HG02642 (cell line): ENCODE results near the gene PJA1.

ENCODE experiments used
- ATAC-seq: cut with Tn5 transposase; IDR thresholded peaks from one replicate; pipeline ENCODE4 v1.9.1; 2021; ENCODE audit warnings: mild to moderate bottlenecking; ENCODE audit not compliant: unreplicated experiment, poor library complexity

PJA1 gene

DNA sequence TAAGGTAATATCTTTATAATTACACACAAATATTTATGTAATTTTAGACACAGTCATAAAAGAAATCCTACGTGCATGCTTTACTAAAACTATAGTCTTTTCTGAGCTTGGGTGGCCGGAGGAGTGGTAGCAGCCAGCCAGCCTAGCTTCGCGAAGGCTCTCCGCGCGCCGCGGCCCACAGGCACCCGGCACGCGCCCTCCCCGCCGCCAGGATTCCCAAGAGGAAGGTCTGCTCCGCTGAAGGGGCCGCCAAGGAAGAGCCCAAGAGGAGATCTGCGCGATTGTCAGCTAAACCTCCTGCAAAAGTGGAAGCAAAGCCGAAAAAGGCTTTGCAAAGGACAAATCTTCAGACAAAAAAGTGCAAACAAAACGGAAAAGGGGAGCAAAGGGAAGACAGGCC lies 8.7 kb upstream of the PJA1 start:
- ATAC-seq, result no peak

DNA sequence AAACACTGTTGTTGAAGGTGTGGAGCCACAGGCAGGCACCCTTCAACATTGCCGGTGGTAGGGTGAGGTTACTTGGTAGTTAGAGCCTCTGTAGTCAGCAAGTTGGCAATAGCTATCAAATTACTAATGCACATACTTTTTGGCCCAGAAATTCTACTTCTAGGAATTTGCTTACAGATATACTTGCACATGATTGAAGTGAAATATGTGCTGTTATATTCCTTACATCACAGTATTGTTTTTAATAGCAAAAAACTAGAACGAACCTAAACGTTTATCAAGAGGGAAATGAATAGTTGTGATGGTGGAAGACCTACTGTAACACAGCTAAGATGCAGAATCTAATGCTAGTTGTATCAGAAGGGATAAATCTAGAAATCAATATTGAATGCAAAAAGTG lies 7.7 kb upstream of the PJA1 start:
- no peak for ATAC-seq

DNA sequence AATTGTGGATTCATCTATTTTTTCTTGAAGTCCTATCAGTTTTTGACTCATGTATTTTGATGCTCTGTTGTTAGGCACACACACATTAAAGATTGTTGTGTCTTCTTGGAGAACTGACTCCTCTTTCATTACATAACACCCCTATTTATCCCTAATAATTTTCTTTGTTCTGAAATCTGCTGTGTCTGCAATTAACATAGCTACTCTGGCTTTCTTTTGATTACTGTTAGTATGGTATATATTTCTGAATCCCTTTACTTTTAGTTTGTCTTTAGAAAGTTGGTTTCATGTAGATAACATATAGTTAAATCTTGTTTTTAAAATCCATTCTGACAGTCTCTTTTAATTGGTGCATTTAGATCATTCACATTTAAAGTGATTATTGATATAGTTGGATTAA lies 5.1 kb upstream of the PJA1 start:
- ATAC-seq, result no peak

DNA sequence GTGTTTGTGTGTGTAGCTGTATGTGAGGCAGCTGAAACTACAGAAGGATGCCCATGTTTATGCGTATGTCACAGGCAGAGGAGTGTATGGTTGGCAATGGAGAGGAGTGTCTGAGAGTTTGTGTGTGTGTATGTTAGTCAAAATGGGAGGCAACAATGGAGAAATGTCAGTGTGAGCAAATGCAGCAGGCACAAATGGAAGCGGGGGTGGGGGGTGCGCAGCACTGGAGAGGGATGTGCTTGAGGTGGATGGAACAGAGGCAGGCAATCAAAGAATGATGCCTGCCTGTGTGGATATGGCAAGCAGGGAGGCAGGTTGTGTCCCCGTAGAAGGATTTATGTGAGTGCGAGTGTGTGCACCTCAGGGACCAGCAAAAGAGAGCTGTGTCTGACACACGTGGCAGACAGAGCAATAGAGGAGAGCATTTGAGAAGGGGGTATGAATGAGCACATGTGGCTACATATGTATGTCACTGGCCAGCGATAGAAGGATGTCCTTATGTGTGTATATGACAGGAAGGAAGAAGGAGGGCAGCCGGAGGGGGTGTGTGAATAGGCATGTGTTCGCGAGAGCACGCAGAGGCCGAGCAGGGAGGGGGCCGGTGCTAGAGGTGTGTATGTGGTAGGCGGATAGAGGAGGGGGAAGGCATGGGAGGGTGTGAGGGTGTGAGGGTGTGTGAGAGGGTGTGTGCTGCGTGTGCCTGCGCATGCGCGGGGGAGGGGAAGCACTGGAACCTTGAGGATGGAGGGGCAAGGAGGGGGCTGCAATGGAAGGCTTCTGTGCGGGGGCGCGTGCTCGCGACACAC lies 1.1 kb downstream of the PJA1 start:
- ATAC-seq, result peak; percentile 61

DNA sequence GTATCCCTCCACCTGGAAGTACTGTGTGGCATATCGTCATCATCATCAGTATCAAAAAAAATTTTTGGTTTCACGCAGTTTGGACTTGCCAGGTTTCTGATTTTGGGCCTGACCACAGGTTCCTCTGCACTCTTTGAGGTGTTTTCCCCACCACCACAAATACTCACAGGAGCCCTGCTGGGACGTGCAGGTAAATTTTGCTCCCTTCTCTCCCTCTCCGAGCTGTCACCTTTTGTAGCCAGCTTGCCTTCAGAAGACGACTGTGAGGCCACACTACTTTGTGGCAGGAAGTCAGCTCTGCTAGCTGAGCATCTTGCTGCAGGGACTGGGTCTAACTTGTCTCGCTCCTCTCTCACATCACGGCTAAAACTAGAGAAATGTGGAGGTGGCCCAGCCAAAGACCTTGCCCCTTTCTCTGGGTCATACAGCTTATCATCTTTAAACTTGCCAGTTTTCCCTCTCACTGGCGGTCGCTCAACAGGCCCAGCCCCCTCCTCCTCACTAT lies 2.8 kb downstream of the PJA1 start:
- ATAC-seq, result no peak

DNA sequence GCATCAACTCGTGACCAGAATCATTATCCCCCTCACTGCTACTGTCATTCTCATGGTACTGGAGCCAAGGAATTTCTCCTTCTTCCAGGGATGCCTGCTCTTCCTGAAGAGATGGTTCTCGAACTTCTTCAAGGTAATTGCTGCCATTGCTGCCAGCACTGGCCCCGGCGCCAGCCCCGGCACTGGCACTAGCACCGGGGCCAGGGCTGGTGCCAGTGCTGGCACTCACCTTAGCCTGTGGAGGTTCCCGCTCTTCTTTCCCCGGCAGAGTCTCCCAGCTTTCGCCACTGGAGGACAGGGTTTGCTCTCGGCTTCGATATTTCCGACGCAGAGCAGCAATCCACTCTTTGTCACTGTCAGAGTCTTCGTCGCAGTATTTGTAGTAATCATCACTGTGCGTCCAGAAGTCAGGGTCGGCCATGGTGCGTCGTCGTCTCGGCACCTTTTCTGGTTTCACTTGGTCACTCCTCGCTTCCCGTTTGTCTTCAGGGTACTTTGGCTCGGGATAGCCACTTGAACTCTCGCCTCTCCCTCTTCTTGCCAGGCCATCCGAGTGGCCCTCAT lies 3.4 kb downstream of the PJA1 start:
- ATAC-seq, result no peak

DNA sequence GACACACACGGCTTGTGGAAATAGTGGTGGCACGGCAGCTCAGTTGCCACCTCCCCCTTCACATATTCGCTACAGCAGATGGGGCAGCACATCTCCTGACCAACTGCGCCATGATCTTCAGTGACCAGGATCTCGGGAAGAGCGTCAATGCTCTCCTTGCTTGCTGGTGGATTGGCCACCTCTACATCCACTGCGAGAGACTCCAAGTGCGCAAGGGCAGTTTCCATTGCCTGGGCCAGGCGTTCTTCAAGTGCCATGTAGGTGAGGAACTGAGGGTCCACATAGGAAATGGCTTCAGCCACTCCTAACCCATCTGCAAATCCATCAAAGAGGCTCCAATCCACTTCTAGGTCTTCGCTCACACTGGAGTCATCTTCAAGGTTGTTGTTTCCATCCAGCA lies 3.9 kb downstream of the PJA1 start:
- ATAC-seq, result no peak

DNA sequence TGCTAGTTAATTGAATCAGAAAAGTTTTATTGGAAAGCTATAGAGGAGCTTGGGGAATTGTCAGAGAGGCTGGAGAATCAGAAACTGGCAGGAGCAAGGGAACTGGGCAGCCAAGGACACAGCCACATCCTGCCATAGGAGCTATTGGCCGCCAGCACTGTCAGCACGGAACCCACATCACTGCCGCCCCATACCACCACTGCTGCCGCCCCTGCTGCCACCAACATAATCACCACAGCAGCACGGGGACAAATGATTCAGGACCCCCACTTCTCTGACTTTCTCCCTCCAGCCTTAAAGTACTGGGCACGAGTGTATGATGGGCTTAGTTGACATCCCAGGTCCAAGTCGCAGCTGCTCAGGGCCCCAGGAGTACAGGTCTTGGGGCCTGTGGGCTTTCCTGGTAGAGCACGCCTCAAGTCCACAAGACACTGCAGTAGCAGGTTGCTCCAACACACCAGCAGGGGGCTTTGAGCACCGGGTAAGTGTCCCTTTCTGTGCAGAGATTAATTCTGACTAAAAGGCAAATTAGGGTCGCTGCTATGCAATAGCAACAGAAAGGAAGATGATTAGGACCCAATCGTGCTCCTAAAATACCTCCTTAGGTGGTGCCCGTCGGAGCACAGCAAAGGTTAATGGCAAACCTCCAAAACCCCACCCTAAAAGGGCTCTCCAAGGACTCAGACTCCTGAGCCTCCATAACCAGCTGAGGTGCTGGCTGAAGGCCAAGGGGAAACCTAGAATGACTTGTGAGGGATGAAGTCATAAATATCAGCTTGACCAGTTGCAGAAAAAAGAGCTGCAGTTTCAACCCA lies 6.9 kb downstream of the PJA1 start:
- ATAC-seq, result peak; percentile 96

DNA sequence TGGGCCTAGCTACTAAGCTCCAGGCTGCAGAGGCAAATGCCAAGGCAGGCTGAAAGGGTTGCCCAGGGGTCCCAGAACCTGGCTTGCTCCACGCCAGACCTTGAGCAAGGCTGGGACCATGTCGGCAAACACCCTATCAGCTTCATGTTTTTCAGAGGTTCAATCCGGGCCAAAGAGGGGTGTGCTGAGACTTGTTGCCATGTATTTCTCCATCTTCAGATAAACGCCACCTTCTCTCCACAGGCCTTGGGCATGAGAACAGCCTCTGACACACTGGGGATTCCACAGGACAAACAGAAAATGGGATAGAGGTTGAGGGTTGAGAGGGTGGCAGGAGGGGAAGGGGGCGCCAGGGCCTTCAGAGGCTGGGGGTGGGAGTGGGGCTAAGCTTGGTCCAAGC lies 8.6 kb downstream of the PJA1 start:
- no peak for ATAC-seq

DNA sequence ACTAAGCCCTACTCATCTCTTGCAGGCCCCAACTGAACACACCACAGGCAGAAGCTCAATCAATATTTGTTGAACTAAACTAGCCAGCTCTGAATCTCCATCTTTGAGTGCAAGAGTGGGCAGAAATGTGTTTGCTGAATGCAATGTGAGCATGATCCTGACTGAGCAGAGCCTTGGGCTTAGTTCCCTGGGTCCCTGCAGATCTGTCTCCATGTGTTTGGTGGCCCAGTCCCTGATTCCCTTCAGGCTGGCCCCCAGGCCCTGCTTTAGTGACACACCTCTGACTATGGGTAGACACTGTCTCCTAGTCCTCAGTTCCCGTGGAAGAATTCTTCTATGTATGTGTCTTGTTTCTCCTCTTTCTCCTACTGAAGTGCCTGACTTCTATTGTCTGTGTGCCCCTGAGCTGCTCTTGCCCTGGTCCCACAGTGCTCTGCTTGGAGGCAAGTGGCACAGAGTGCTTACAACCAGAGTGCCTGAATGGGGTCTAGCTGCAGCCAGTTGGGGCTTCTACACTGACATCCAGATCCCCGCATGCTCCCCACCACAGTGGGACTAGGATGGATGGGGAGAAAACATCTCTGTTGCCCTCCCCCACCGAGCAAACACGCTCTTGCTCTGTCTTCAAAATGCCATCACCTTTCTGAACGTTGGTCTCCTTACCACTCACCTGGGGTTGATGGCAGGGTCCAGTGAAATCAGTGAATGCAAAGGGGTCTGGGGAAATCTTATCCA lies 9.3 kb downstream of the PJA1 start:
- no peak for ATAC-seq

DNA sequence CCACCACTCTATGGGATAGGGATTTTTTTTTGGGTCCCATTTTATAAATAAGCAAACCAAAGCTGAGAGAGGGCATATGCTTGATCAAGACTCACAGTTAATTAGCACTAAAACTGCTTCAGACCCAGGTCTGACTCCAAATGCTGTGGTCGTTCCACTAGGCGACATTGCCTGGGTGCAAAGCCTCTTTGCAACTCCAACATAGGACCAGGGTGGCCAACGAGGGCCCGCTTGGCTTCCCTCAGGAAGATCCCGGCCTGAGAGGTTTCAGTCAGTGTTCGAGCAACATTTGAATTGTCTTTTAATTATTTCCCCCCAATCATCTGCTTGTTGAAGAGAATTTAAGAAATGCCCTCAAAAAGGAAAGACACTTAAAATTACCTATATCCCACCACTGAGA lies 11.2 kb downstream of the PJA1 start:
- no peak for ATAC-seq

DNA sequence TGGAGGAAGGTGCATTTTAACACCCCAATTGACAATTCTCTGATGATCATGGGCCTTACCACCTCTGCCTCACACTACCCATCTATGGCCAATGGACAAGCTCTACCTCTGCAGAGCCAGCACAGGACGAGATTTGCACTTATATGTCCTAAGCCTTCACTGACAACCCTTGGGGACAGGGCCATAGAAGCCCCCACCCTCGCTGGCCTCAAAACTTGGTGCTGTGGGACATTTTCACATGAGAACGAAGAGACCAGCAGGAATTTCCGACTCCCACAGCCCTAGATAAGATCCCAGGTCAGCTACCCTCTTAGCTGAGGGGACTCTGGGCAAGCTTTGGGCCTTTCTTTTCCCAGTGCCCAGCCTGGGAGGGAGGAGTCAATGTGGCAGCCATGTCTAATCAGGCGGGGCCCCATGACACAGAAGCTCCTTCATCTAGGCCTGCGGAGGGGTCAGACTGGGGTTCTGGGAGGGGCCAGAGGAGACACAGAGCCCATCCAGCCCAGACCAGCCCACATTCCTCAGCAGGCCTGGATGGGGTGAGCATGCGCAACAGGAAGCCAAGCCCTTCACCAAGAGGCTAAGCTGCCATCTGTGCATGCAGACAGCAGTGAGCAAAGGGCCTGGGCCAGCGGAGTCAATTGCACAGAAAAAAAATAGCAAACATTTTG lies 12.1 kb downstream of the PJA1 start:
- no peak for ATAC-seq

DNA sequence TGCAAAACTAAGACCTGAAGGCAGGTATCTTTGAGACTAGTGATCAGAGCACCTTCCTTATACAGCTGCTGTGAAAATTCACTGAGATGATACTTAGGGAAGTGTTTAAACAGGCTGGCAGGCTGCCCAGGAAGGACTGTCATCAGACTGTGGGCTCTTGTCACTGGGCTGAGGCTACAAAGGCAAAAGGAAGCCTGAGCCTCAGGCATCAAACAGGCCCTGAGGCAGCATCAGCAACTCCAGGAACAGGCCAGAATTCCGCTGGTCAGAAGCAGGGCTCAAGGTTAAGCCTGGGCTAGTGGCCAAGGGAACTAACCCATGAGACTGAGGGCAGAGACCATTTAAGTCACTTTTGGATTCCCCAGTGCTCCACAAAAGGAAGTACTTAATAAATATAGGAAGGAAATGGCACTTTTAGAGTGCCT lies 12.8 kb downstream of the PJA1 start:
- no peak for ATAC-seq

DNA sequence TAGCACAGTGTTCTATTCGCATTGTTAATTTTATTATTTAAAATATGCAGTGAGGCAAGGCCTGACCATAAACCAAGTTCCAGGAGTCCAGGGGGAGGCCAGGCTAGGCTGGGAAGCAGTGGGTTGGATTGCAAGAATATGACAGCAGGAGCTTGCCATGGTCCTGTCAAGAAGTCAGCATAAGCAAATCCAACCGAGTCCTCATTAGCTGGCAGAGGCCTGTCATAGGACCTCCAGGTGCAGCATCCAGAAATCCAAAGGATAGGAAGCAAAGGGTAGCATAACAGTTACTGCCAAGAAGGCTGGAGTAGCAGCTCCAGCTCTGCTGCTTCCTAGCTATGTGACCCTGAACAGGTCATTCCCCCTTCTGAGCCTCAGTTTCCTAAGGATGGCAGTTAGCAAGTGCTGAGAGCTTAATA lies 13.4 kb downstream of the PJA1 start:
- ATAC-seq, result no peak

DNA sequence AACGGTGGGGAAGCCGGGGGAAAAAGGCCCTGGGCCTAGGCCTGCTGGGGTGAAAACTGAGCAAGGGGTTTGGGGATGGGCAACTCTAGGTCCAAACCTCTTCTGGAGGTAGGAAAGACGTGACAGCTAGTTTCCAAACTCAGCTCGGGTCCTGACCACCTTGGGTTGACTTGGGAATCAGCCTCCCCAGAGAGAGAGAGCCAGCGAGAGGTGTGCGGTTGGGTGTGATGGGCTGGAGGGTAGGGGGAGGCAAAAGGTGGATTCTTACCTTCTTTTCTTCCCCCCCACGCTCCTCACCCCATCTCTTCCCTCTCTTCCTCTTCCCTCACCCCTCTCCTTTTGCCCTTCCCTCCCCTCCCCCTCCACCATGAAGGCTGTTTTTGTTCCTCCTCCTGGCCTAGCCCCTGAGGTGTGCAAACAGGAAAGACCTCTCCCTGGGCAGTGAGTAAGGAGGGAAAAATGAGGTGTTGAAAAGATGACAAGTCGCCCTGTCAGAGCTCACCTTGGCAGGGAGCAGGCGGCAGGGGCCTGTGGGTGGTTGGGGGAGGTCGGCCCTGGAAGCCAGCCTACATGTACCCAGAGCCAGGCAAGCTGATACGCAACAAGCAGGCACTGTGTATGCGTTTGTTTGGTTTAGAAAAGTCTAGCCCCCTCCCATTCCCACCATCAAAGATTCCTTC lies 14.8 kb downstream of the PJA1 start:
- no peak for ATAC-seq

DNA sequence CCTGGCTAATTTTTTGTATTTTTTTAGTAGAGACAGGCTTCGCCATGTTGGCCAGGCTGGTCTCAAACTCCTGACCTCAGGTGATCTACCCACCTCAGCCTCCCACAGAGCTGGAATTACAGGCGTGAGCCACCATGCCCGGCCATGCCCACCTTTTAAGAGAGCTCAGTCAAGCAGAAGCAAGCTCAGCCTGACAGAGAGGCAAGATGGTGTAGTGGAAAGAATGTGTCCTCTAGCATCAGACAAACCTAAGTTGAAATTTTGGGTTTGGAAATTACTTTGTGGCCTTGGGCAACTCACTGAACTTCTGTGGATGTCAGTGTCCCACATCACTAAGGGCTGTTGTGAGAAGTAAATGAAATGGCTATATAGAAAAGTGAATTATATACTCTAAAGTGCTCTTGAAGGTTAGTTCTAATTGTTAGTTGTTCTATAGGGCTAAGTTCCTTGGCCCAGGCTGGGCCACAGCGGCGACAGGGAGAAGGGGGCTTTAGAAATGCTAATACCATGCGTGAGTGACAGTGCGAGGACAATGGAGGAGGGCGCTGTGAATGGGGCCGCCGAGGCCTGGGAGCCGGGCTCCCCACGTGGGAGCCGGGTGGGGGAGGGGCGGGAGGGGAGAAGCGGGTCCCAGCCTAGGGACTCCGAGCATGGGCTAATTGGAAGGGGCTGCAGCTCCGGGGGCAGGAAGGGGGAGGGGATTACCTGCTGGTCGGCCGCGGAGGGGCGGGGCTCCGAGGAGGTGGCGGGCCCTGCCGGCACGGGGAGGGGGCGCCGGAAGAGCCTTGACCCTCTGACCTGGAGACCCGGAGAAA lies 15.6 kb downstream of the PJA1 start:
- ATAC-seq, result no peak

DNA sequence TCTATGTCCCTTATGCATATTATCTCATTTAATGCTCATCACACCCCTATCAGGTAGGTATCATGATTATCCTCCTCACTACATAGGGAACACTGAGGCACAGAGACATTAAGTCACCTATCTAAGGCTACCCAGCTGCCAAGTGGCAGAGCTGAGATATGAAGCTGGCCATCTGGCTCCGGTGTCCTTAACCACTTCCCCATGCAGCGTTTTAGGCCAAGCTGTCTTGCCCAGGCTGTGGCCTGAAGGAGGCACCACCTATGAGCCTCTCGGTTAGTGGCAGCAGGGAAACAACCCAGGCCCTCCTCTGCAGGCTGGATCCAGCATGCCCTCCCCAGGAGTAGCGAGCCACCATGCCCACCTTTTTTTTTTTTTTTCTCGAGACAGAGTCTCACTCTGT lies 16.3 kb downstream of the PJA1 start:
- ATAC-seq, result no peak

DNA sequence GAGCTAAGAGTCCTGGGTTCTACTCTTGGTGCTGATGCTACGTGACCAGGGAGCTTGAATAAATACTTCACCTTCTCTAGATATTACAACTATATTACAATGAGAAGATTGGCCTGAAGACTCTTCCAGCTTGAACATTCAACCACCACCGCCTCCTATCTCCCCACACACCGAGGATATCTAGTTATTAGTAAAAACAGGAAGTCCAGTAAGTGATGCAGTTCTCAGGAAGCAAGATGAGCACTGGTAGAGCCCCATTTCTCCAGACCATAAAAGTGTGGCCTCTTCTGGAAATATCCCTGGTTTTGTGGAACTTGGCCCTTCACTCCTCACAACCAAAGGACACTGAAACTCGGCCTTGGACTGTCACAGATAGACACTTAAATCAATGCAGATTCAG lies 18.5 kb downstream of the PJA1 start:
- ATAC-seq, result no peak

DNA sequence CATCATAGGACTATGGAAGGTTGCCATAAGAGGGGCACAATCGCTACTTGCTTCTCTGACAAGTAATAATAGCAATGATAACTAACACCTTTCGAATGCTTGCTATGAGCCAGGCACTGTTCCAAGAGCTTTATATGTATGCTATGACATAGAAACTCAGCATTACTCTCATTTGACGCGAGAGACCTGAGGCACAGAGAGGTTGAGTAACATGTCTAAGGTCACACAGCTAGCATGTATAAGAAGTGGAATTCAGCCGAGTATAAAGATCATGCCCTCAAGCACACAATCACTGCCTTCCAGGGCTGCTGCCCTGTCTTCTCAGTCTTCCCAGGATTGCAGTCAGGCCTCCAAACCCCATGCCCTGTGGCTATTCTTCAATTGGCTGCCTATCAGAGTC lies 19.5 kb downstream of the PJA1 start:
- no peak for ATAC-seq
